Measurements from ENCODE around the gene ZHX3. TPM values are rescaled to one million over a fixed set of nuclear protein-coding genes. Genes with fewer than 3 reads are reported as not detected.

ZHX3 gene
- polyA plus RNA-seq, 3 donors: 0.58 to 3.2 (median 1.1) TPM

- peak overlapping the region in 1 of 2 donors; percentile 28 for H3K4me3 Mint-ChIP-seq
- H3K4me3 ChIP-seq (replicated peaks in 1 of 3; ENCODE audit: low read depth in 2 of 3, low read length in 3 of 3): no peak overlapping the region
- peaks cover 35 to 39% (median 36%) of the 10 kb centered on the region in 3 donors for H3K27me3 Mint-ChIP-seq (ENCODE audit: low read depth in 3 of 3)
Observed at GRCh38 chr20:41134362-41135186, 183.0 kb downstream of the ZHX3 start.

More at GRCh38 chr20:41134362-41135186, 183.0 kb downstream of the ZHX3 start:
- WGBS (ENCODE audit: insufficient coverage): 78% methylated on average over 7 of the region's 9 CpGs
- Histone ChIP-seq H3K9me3 (replicated peaks in 1 of 2; ENCODE audit: control insufficient read depth in 1 of 2, insufficient read depth in 1 of 2, low read length in 2 of 2) (no peaks in the 10 kb centered on the region), H2AFZ (ENCODE audit: insufficient read depth, low read depth, low read length, poor library complexity, severe bottlenecking) (no peak overlapping the region), H3K27ac (ENCODE audit: low read depth in 1 of 2, low read length in 2 of 2) (no peak overlapping the region), H3K79me2 (ENCODE audit: insufficient read depth, low read length) (no peaks in the 10 kb centered on the region), H3K27me3 (ENCODE audit: control insufficient read depth in 2 of 2, insufficient read depth in 2 of 2, low read length in 2 of 2) (peaks cover 17 to 36% of the 10 kb centered on the region in 2 donors), H3K9ac (ENCODE audit: insufficient read depth, low read length, poor library complexity, severe bottlenecking) (no peak overlapping the region), H3K4me1 (ENCODE audit: control insufficient read depth in 1 of 2, insufficient read depth in 2 of 2, low read length in 2 of 2) (peaks cover 14 to 17% of the 10 kb centered on the region in 2 donors), H4K20me1 (ENCODE audit: insufficient read depth, low read length) (no peaks in the 10 kb centered on the region), H3K4me2 (replicated peaks; ENCODE audit: extremely low read depth, low read length, poor library complexity, severe bottlenecking) (no peak overlapping the region), H3K36me3 (replicated peaks in 1 of 2; ENCODE audit: control insufficient read depth in 1 of 2, insufficient read depth in 2 of 2, low read length in 2 of 2) (no peaks in the 10 kb centered on the region)
- Mint-ChIP-seq H3K27ac (no peak overlapping the region), H3K4me1 (peaks cover 6% of the 10 kb centered on the region), H3K36me3 (peaks cover 0 to 6% of the 10 kb centered on the region in 2 donors), H3K9me3 (peaks cover 0 to 4% (median 2%) of the 10 kb centered on the region in 7 donors)
- intact Hi-C loops (cut with micrococcal nuclease): no loop called here
- TF ChIP-seq CTCF (IDR thresholded peaks at IDR 0.05): no peak
- no peak for DNase-seq

Data from CD14-positive monocyte (primary cell).